ENCODE measurements around the gene PER2. TPM values are rescaled to one million over a fixed set of nuclear protein-coding genes. Genes with fewer than 3 reads are reported as not detected.

PER2 gene
- total and polyA plus RNA-seq, 2 of the 13 experiments (the other 11 are each of a cell fraction or from before 2014, with no cell fraction given): 5.1 to 9.4 TPM

DNA sequence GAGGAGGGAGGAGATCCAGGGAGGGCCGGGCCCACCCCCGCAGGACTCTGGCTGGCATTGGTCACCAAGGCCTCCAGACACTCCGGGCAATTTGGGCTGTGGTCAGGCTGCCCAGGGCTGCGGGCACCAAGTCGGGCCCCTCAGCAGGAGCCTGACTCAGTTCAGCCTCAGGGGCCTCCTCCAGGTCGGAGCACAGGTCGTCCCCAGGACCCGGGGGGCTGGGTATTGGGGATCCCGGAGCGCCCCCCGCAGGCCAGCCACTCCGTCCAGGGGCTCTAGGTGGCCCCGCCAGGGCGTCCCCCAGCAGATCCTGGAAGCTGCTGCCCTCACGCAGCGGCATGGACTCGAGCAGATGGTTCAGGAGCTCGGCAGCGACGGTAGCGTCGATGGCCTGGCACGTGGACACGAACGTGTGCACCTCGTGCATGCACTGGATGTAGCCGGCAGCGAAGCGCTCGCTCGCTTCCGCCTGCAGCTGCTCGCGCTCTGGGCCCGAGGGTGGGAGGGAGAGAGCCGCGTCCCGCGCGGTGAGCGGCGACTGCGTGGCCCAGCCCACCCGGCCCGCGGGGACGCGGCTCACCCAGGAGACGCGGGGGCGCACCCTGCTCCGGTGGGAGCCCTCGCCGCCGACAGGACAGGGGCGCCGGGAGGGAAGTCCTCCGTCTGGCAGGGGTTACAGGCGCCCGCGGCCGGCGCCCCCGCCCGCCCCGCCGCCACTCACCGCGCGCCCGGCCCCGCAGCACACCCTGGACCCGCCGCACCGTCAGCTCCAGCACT lies 49.5 kb downstream of the PER2 start (continued):
- TF ChIP-seq, protein P1, sequence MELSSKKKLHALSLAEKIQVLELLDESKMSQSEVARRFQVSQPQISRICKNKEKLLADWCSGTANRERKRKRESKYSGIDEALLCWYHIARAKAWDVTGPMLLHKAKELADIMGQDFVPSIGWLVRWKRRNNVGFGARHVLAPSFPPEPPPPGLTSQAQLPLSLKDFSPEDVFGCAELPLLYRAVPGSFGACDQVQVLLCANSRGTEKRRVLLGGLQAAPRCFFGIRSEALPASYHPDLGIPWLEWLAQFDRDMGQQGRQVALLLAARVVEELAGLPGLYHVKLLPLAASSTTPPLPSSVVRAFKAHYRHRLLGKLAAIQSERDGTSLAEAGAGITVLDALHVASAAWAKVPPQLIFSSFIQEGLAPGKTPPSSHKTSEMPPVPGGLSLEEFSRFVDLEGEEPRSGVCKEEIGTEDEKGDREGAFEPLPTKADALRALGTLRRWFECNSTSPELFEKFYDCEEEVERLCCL (CRISPR knock-in tag; IDR thresholded peaks at IDR 0.05; ENCODE audit: borderline replicate concordance): peak; percentile 93
- no peak for TF ChIP-seq RBM22 (optimal IDR thresholded peaks at IDR 0.05; ENCODE audit: low read length)
- TF ChIP-seq MAFK (conservative IDR thresholded peaks at IDR 0.05 in 1 of 2, IDR thresholded peaks at IDR 0.05 in 1 of 2; ENCODE audit: low read length in 2 of 2): no peak
- peak; percentile 97 for TF ChIP-seq SALL1 (CRISPR knock-in tag; IDR thresholded peaks at IDR 0.05)
- TF ChIP-seq MATR3 (CRISPR knock-in tag; IDR thresholded peaks at IDR 0.05): peak; percentile 84; the same call in 1 of the 2 replicates
- no peak; the same call in 1 of the 2 replicates for TF ChIP-seq NFE2 (CRISPR knock-in tag; IDR thresholded peaks at IDR 0.05)
- TF ChIP-seq ZFP36L2 (CRISPR knock-in tag; IDR thresholded peaks at IDR 0.05): no peak
- TF ChIP-seq STAT5B (CRISPR knock-in tag; IDR thresholded peaks at IDR 0.05): peak; percentile 97
- TF ChIP-seq ZNF747 (CRISPR knock-in tag; IDR thresholded peaks at IDR 0.05; ENCODE audit: borderline replicate concordance): peak; percentile 83
- TF ChIP-seq ZNF367 (CRISPR knock-in tag; IDR thresholded peaks at IDR 0.05; ENCODE audit: borderline replicate concordance): peak; percentile 98
- TF ChIP-seq, protein P2, sequence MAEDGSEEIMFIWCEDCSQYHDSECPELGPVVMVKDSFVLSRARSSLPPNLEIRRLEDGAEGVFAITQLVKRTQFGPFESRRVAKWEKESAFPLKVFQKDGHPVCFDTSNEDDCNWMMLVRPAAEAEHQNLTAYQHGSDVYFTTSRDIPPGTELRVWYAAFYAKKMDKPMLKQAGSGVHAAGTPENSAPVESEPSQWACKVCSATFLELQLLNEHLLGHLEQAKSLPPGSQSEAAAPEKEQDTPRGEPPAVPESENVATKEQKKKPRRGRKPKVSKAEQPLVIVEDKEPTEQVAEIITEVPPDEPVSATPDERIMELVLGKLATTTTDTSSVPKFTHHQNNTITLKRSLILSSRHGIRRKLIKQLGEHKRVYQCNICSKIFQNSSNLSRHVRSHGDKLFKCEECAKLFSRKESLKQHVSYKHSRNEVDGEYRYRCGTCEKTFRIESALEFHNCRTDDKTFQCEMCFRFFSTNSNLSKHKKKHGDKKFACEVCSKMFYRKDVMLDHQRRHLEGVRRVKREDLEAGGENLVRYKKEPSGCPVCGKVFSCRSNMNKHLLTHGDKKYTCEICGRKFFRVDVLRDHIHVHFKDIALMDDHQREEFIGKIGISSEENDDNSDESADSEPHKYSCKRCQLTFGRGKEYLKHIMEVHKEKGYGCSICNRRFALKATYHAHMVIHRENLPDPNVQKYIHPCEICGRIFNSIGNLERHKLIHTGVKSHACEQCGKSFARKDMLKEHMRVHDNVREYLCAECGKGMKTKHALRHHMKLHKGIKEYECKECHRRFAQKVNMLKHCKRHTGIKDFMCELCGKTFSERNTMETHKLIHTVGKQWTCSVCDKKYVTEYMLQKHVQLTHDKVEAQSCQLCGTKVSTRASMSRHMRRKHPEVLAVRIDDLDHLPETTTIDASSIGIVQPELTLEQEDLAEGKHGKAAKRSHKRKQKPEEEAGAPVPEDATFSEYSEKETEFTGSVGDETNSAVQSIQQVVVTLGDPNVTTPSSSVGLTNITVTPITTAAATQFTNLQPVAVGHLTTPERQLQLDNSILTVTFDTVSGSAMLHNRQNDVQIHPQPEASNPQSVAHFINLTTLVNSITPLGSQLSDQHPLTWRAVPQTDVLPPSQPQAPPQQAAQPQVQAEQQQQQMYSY (CRISPR knock-in tag; IDR thresholded peaks at IDR 0.05): peak; percentile 84; the same call in 1 of the 2 replicates
- TF ChIP-seq HOXA7 (CRISPR knock-in tag; IDR thresholded peaks at IDR 0.05): no peak
- peak; percentile 95 for TF ChIP-seq ZNF780A (CRISPR knock-in tag; IDR thresholded peaks at IDR 0.05)
- peak; percentile 96 for TF ChIP-seq ZNF703 (CRISPR knock-in tag; IDR thresholded peaks at IDR 0.05; ENCODE audit: borderline replicate concordance)
- TF ChIP-seq, protein P3, sequence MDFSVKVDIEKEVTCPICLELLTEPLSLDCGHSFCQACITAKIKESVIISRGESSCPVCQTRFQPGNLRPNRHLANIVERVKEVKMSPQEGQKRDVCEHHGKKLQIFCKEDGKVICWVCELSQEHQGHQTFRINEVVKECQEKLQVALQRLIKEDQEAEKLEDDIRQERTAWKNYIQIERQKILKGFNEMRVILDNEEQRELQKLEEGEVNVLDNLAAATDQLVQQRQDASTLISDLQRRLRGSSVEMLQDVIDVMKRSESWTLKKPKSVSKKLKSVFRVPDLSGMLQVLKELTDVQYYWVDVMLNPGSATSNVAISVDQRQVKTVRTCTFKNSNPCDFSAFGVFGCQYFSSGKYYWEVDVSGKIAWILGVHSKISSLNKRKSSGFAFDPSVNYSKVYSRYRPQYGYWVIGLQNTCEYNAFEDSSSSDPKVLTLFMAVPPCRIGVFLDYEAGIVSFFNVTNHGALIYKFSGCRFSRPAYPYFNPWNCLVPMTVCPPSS (IDR thresholded peaks at IDR 0.05): no peak
- TF ChIP-seq CBFB (CRISPR knock-in tag; IDR thresholded peaks at IDR 0.05): peak; percentile 62
- TF ChIP-seq, protein P4, sequence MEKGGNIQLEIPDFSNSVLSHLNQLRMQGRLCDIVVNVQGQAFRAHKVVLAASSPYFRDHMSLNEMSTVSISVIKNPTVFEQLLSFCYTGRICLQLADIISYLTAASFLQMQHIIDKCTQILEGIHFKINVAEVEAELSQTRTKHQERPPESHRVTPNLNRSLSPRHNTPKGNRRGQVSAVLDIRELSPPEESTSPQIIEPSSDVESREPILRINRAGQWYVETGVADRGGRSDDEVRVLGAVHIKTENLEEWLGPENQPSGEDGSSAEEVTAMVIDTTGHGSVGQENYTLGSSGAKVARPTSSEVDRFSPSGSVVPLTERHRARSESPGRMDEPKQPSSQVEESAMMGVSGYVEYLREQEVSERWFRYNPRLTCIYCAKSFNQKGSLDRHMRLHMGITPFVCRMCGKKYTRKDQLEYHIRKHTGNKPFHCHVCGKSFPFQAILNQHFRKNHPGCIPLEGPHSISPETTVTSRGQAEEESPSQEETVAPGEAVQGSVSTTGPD (CRISPR knock-in tag; IDR thresholded peaks at IDR 0.05): peak; percentile 85
- TF ChIP-seq SP4 (CRISPR knock-in tag; IDR thresholded peaks at IDR 0.05): peak; percentile 41; the same call in 1 of the 2 replicates
- TF ChIP-seq NONO (IDR thresholded peaks at IDR 0.05): no peak
- no peak for TF ChIP-seq NONO (CRISPR knock-in tag; conservative IDR thresholded peaks at IDR 0.05)
- TF ChIP-seq CBX2 (IDR thresholded peaks at IDR 0.05; ENCODE audit: low read depth, low read length): no peak
- TF ChIP-seq CBX2 (CRISPR knock-in tag; IDR thresholded peaks at IDR 0.05; ENCODE audit: low read depth): peak; percentile 91; the same call in 1 of the 2 replicates
- TF ChIP-seq XRCC5 (optimal IDR thresholded peaks at IDR 0.05; ENCODE audit: low read length): no peak
